Pancreas (tissue), 10 donors: ENCODE results near the gene TLR9. TPM values are rescaled to one million over a fixed set of nuclear protein-coding genes. Genes with fewer than 3 reads are reported as not detected.

Source experiments
- ATAC-seq, 4 donors: fragments of 200-7000 bp; cut with Tn5 transposase; one replicate each; pipeline versions ENCODE4 v1.8.0 to v1.9.1; 2020; ENCODE audit warnings: mild to moderate bottlenecking in 4 of 4, moderate library complexity in 4 of 4
- DNase-seq, 6 donors: peaks; one replicate each; pipeline ENCODE4 v3.0.0-alpha.2; 2020
- FAIRE-seq: peaks from 2 replicates; lab custom pipeline; 2012; peaks lifted over from hg19 to GRCh38; lab: Jason Lieb, UNC
- H3K27ac ChIP-seq, 4 donors: fragments of 200-600 bp; sonication (generic); 1 replicate in 3 of 4; 2 replicates in 1 of 4; pipeline versions ENCODE4 v1.5.0 to v1.8.0; 2020
- H3K27me3 ChIP-seq, 4 donors: fragments of 200-600 bp; one replicate each; pipeline ENCODE4 v1.8.0; 2021
- H3K36me3 ChIP-seq, 3 donors: fragments of 200-600 bp; sonication (generic) in 1 of 3; one replicate each; pipeline versions ENCODE4 v1.5.0 to v1.8.0; 2020 to 2021
- H3K4me1 ChIP-seq, 3 donors: fragments of 200-600 bp; one replicate each; pipeline ENCODE4 v1.8.0; 2021
- H3K4me3 ChIP-seq, 4 donors: fragments of 200-600 bp; sonication (generic) in 2 of 4; one replicate each; pipeline versions ENCODE4 v1.5.0 to v1.8.0; 2020 to 2021
- H3K9me3 ChIP-seq, 4 donors: fragments of 200-600 bp; one replicate each; pipeline ENCODE4 v1.8.0; 2021
- WGBS, 2 donors: extraction: QIAGEN DNeasy Blood & Tissue Kit; methylation state at CpG; one replicate each; pipeline ENCODE4 v1.1.7; 2013; 5-methylcytosine and 5-hydroxymethylcytosine counted together
- intact Hi-C, 3 donors: fragments of 100-400 bp; cut with DNase I; formaldehyde crosslinking; loops; one replicate each; pipeline versions ENCODE4 v1.11.1 to v1.14.2; 2022
- polyA plus RNA-seq, 2 donors: library from polyadenylated mRNA; stranded (reverse); fragments of 200-250 nt; gene quantifications; one replicate each; pipeline ENCODE4 v1.2.3, GENCODE V29; 2013
- total RNA-seq, 6 donors: library from RNA; stranded (reverse); fragmentation: NEBNext Ultra II Directional in 4 of 6; extraction: Animal tissue kit (Norgen Biotek cat#: 25700) in 4 of 6; gene quantifications; one replicate each; pipeline versions ENCODE4 v1.2.1 to v1.2.4, GENCODE V29; 2021 to 2023
- TF ChIP-seq, protein P1 (sequence below), 4 donors: fragments of 200-600 bp; sonication (generic) in 3 of 4; IDR thresholded peaks; one replicate each; pipeline versions ENCODE4 v1.5.0 to v1.8.0; 2021; ENCODE audit warnings: antibody characterized with exemption in 4 of 4
- donor health status: healthy with polysubstance abuse.
- donor health status: DM: no; HTN: no; CAD: no; lungs with moderate emphysema.
- donor health status: DM: no; HTN: no; CAD: no.
- donor health status: control.
- donor health status: control.
- donor health status: Bipolar disorder and iron deficiency.
- donor health status: DM: yes; HTN: yes; CAD: no.
- donor health status: DM: no; HTN: no; CAD: no.
- donor health status: DM: no; HTN: no; CAD: no.
- donor health status: DM: yes; HTN: yes; CAD: no.

TLR9 gene
- total and polyA plus RNA-seq, 8 donors = 0.03 to 0.47 (median 0.05) TPM; not detected in 2

GRCh38 chr3:52253314-52254304, 28.2 kb upstream of the TLR9 start:
- no peak for FAIRE-seq
- Histone ChIP-seq H3K4me3 (no peak overlapping the region), H3K27me3 (no peaks in the 10 kb centered on the region), H3K4me1 (no peaks in the 10 kb centered on the region), H3K36me3 (peaks cover 11 to 39% (median 18%) of the 10 kb centered on the region in 3 donors), H3K27ac (peak overlapping the region in 2 of 4 donors; percentile 27 to 44), H3K9me3 (no peaks in the 10 kb centered on the region)
- DNase-seq = peak in 1 of 6 donors; percentile 49
- intact Hi-C loops = no loop called here
- peak in 3 of 4 donors; percentile 43 to 76 (median 70) for ATAC-seq
- TF ChIP-seq, protein P1, sequence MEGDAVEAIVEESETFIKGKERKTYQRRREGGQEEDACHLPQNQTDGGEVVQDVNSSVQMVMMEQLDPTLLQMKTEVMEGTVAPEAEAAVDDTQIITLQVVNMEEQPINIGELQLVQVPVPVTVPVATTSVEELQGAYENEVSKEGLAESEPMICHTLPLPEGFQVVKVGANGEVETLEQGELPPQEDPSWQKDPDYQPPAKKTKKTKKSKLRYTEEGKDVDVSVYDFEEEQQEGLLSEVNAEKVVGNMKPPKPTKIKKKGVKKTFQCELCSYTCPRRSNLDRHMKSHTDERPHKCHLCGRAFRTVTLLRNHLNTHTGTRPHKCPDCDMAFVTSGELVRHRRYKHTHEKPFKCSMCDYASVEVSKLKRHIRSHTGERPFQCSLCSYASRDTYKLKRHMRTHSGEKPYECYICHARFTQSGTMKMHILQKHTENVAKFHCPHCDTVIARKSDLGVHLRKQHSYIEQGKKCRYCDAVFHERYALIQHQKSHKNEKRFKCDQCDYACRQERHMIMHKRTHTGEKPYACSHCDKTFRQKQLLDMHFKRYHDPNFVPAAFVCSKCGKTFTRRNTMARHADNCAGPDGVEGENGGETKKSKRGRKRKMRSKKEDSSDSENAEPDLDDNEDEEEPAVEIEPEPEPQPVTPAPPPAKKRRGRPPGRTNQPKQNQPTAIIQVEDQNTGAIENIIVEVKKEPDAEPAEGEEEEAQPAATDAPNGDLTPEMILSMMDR (IDR thresholded peaks at IDR 0.05) = no peak
- 83 to 87% methylated on average over 11 to 12 of the region's 12 CpGs for WGBS, 2 donors

DNA sequence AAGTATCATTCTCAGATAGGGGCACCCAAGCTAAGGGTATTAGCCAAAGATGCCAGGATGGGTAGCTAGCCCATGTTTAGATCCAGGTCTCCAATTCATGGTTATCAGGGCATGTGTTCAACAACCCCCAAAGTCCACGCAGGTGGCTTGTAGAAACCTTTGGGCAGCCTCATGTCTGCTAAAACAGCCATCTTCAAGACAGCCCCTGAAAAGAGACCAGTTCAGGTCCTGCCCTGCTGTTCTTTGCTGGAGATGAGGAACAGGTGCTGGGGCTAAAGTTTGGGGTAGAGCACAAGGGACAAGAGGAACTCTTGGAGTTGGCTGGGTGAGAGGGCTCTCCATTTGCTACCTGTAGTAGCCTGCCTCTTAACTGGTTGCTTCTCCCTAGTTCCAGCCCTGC, 24.7 kb upstream of the TLR9 start:
- WGBS, 2 donors = 58 to 88% methylated on average over 1 of the region's 1 CpG
- peaks cover 0 to under 1% (median 0%) of the 10 kb centered on the region in 3 donors for H3K4me1 ChIP-seq

GRCh38 chr3:52249683-52250082, 24.2 kb upstream of the TLR9 start:
- Histone ChIP-seq H3K9me3 (no peaks in the 10 kb centered on the region), H3K4me1 (peaks cover 0 to 3% (median 0%) of the 10 kb centered on the region in 3 donors), H3K27me3 (no peaks in the 10 kb centered on the region), H3K27ac (no peak overlapping the region), H3K36me3 (peaks cover 0 to 14% (median 3%) of the 10 kb centered on the region in 3 donors), H3K4me3 (no peak overlapping the region)
- intact Hi-C loops = no loop called here
- TF ChIP-seq, protein P1 (IDR thresholded peaks at IDR 0.05) = no peak
- FAIRE-seq = no peak
- no peak for ATAC-seq
- no peak for DNase-seq
- WGBS, 2 donors = 80 to 88% methylated on average over 6 of the region's 6 CpGs

More for the DNA sequence above, 24.7 kb upstream of the TLR9 start:
- Histone ChIP-seq H3K27me3 (no peaks in the 10 kb centered on the region), H3K4me3 (no peak overlapping the region), H3K36me3 (peaks cover 0 to 14% (median 3%) of the 10 kb centered on the region in 3 donors), H3K27ac (no peak overlapping the region), H3K9me3 (no peaks in the 10 kb centered on the region)
- intact Hi-C loops = no loop called here
- ATAC-seq (no peak), DNase-seq (no peak), FAIRE-seq (no peak)
- TF ChIP-seq, protein P1 (IDR thresholded peaks at IDR 0.05) = no peak

- Histone ChIP-seq H3K27me3 (no peaks in the 10 kb centered on the region), H3K4me1 (peaks cover 0 to 3% (median 0%) of the 10 kb centered on the region in 3 donors), H3K4me3 (no peak overlapping the region), H3K36me3 (peaks cover 0 to 10% (median 3%) of the 10 kb centered on the region in 3 donors), H3K27ac (no peak overlapping the region), H3K9me3 (no peaks in the 10 kb centered on the region)
- WGBS, 2 donors = 73 to 78% methylated on average over 10 of the region's 10 CpGs
- no peak for ATAC-seq
- intact Hi-C loops = no loop called here
- no peak for FAIRE-seq
- TF ChIP-seq, protein P1 (IDR thresholded peaks at IDR 0.05) = no peak
- DNase-seq = peak in 3 of 6 donors; percentile 33 to 86 (median 66)
Measured at GRCh38 chr3:52248816-52249547, 23.5 kb upstream of the TLR9 start.
